Activated CD8-positive, alpha-beta T cell treated with anti-CD3 and anti-CD28 coated beads, Interleukin-2, amount 10 ng/mL, durations not matched to agents 7 days and 5 days (primary cell): ENCODE results near the gene SOX8. TPM values are rescaled to one million over a fixed set of nuclear protein-coding genes. Genes with fewer than 3 reads are reported as not detected.

Experiments used
- ATAC-seq: fragments of 150-1000 bp; cut with Tn5 transposase; one replicate; pipeline ENCODE4 v1.10.0; 2021; ENCODE audit warnings: moderate library complexity
- CTCF ChIA-PET: fragments of 350-600 bp; sonication (Branson Sonifier 250); formaldehyde crosslinking; loops from one replicate; lab custom pipeline; 2021; ENCODE audit warnings: antibody characterized with exemption; lab: Charles Lee
- POLR2A ChIA-PET: fragments of 350-600 bp; sonication (Branson Sonifier 250); formaldehyde crosslinking; loops from one replicate; lab custom pipeline; 2021; ENCODE audit warnings: antibody characterized with exemption; lab: Charles Lee
- DNase-seq: peaks from one replicate; pipeline ENCODE4 v3.0.0-alpha.2; 2020
- H3K27ac Mint-ChIP-seq: one replicate; pipeline ENCODE4 v1.8.0; 2021; ENCODE audit warnings: mild to moderate bottlenecking, mixed read lengths
- H3K27me3 Mint-ChIP-seq: one replicate; pipeline ENCODE4 v1.8.0; 2021; ENCODE audit warnings: low read depth, mixed read lengths
- H3K36me3 Mint-ChIP-seq: one replicate; pipeline ENCODE4 v1.8.0; 2021; ENCODE audit warnings: low read depth, mixed read lengths
- H3K4me1 Mint-ChIP-seq: one replicate; pipeline ENCODE4 v1.8.0; 2021; ENCODE audit warnings: low read depth, mixed read lengths
- H3K4me3 Mint-ChIP-seq: one replicate; pipeline ENCODE4 v1.8.0; 2021; ENCODE audit warnings: mild to moderate bottlenecking, mixed read lengths
- H3K9me3 Mint-ChIP-seq: one replicate; pipeline ENCODE4 v1.8.0; 2022; ENCODE audit warnings: mixed read lengths; ENCODE audit not compliant: insufficient read depth
- total RNA-seq, 2 experiments: library from RNA; stranded (reverse); gene quantifications; one replicate each; pipeline ENCODE4 v1.2.3, GENCODE V29; 2021

The SOX8 gene
- not detected for total RNA-seq

GRCh38 chr16:981695-982144, at the start of gene SOX8:
Gene SOX8 (plus strand): TSS chr16:981770. CDS start chr16:981923, 153 bp downstream.
- POLR2A ChIA-PET = interaction anchor here (0.8 kb wide), 1 partner anchor 14 kb away, joined by 5 read pairs; no protein-coding TSS in a partner anchor

GRCh38 chr16:932831-933330, 48.7 kb upstream of the SOX8 start:
- Mint-ChIP-seq H3K9me3 (no peaks in the 10 kb centered on the region), H3K4me3 (no peak overlapping the region), H3K4me1 (no peaks in the 10 kb centered on the region), H3K27ac (no peak overlapping the region), H3K27me3 (no peaks in the 10 kb centered on the region), H3K36me3 (no peaks in the 10 kb centered on the region)
- CTCF ChIA-PET = no interaction called here
- DNase-seq (no peak), ATAC-seq (no peak)
- POLR2A ChIA-PET = no interaction called here

More at GRCh38 chr16:981695-982144, at the start of gene SOX8:
- CTCF ChIA-PET = no interaction called here
- no peaks in the 10 kb centered on the region for H3K36me3 Mint-ChIP-seq
- no peak within 1 kb of the TSS for H3K27ac Mint-ChIP-seq
- no peaks in the 10 kb centered on the region for H3K9me3 Mint-ChIP-seq
- H3K27me3 Mint-ChIP-seq = peaks cover 29% of the 10 kb centered on the region
- peaks cover 2% of the 10 kb centered on the region for H3K4me1 Mint-ChIP-seq
- ATAC-seq (no peak), DNase-seq (no peak)
- H3K4me3 Mint-ChIP-seq = peak within 1 kb of the TSS; percentile 56

DNA sequence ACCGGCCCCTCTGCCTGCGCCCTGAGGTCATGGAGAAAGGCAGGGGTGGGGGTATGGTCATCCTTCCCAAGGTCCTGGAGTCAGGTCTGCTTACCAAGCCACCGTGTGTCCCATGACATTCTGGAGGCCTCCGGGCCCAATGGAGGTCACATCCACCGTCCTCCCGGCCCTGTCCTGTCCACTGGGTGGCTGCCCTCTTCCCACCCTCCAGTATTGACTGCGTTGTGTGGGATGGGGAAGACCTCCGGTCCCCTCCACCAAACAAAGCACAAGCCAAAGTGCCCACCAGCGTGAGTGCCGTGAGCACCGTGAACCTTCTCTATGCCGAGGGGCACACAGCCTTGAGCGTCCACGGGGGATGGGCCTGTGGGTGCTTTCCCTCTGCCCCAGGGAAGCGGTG, 48.0 kb upstream of the SOX8 start:
- Mint-ChIP-seq H3K27me3 (no peaks in the 10 kb centered on the region), H3K36me3 (no peaks in the 10 kb centered on the region), H3K4me3 (no peak overlapping the region), H3K4me1 (no peaks in the 10 kb centered on the region), H3K9me3 (no peaks in the 10 kb centered on the region), H3K27ac (no peak overlapping the region)
- ATAC-seq = no peak
- no peak for DNase-seq
- CTCF ChIA-PET = no interaction called here
- POLR2A ChIA-PET = no interaction called here

GRCh38 chr16:934178-934577, 47.4 kb upstream of the SOX8 start:
- POLR2A ChIA-PET = no interaction called here
- no peaks in the 10 kb centered on the region for H3K9me3 Mint-ChIP-seq
- DNase-seq = no peak

GRCh38 chr16:935684-936083, 45.9 kb upstream of the SOX8 start:
- no peak for DNase-seq
- H3K27me3 Mint-ChIP-seq = no peaks in the 10 kb centered on the region
- H3K4me1 Mint-ChIP-seq = peaks cover under 1% of the 10 kb centered on the region
- ATAC-seq = no peak
- H3K4me3 Mint-ChIP-seq = no peak overlapping the region
- no peaks in the 10 kb centered on the region for H3K9me3 Mint-ChIP-seq
- peaks cover under 1% of the 10 kb centered on the region for H3K36me3 Mint-ChIP-seq
- CTCF ChIA-PET = no interaction called here
- POLR2A ChIA-PET = no interaction called here
- H3K27ac Mint-ChIP-seq = no peak overlapping the region

More at GRCh38 chr16:934178-934577, 47.4 kb upstream of the SOX8 start:
- ATAC-seq = no peak
- Mint-ChIP-seq H3K27ac (no peak overlapping the region), H3K4me1 (no peaks in the 10 kb centered on the region), H3K27me3 (no peaks in the 10 kb centered on the region), H3K4me3 (no peak overlapping the region), H3K36me3 (no peaks in the 10 kb centered on the region)
- CTCF ChIA-PET = no interaction called here

DNA sequence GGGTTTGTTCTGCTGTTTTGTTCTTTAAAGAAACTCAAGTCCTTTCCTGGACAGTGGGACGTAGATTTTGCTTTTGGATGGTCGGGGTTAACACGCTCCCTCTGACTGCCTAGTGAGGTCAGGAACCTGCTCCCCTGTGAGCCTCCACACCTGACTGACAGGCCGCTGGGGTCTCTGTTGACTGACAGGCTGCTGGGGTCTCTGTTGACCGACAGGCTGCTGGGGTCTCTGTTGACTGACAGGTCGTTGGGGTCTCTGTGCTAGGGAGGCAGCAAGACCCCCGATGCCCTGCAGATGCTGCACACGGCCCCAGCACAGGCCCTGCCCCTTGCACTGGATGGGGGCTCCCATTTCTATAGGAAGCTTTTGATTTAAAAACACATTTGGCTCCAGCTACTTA, 44.3 kb upstream of the SOX8 start:
- ATAC-seq = no peak
- Mint-ChIP-seq H3K27ac (no peak overlapping the region), H3K4me3 (no peak overlapping the region), H3K4me1 (peaks cover 1% of the 10 kb centered on the region), H3K36me3 (peaks cover 13% of the 10 kb centered on the region), H3K27me3 (no peaks in the 10 kb centered on the region), H3K9me3 (peaks cover 7% of the 10 kb centered on the region)
- DNase-seq = no peak
- POLR2A ChIA-PET = interaction anchor here (0.6 kb wide), 1 partner anchor 273 kb away, joined by 3 read pairs; no protein-coding TSS in a partner anchor
- CTCF ChIA-PET = no interaction called here

DNA sequence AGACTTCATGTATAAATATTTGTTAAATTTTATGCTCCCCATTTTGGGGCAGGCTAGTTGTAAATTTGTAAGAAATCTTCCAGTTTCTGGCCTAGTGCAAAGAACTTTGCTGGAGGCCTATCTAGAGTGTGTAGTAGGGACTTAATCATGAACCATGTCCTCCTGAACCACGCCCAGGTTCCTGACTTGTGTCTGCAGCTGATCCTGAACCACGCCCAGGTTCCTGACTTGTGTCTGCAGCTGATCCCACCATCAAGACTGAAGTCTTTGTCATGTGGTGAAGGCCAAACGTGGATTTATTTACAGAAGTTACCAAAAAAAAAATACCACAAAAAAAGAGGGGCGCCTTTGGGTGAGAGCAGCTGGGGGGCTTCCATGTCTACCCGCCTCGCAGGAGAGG, 43.8 kb upstream of the SOX8 start:
- Mint-ChIP-seq H3K4me1 (peaks cover 1% of the 10 kb centered on the region), H3K27me3 (no peaks in the 10 kb centered on the region), H3K9me3 (peaks cover 10% of the 10 kb centered on the region), H3K36me3 (peaks cover 15% of the 10 kb centered on the region), H3K27ac (no peak overlapping the region), H3K4me3 (no peak overlapping the region)
- ChIA-PET CTCF (no interaction called here), POLR2A (interaction anchor here (0.6 kb wide), 1 partner anchor 273 kb away, joined by 3 read pairs; no protein-coding TSS in a partner anchor)
- DNase-seq = no peak
- no peak for ATAC-seq

DNA sequence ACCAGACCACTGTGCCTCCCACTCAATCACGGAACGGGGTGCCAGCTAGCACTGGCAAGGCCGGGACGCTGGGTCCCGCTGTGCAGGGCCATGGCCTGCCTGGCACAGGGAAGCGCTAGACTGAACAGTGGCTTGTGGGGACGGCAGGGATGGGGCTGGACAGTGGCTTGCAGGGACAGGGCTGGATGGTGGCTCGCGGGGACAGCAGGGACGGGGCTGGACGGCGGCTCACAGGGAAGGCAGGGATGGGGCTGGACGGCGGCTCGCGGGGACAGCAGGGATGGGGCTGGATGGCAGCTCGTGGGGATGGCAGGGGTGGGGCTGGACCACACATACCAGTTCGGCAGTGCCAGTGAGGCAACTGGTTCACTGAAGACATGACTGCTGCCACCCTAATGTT, 43.4 kb upstream of the SOX8 start:
- ATAC-seq (no peak), DNase-seq (no peak)
- Mint-ChIP-seq H3K27me3 (no peaks in the 10 kb centered on the region), H3K27ac (no peak overlapping the region), H3K9me3 (peaks cover 12% of the 10 kb centered on the region), H3K36me3 (peaks cover 16% of the 10 kb centered on the region), H3K4me3 (no peak overlapping the region), H3K4me1 (peaks cover 1% of the 10 kb centered on the region)
- CTCF ChIA-PET = no interaction called here
- POLR2A ChIA-PET = interaction anchor here (0.6 kb wide), 1 partner anchor 273 kb away, joined by 3 read pairs; no protein-coding TSS in a partner anchor

DNA sequence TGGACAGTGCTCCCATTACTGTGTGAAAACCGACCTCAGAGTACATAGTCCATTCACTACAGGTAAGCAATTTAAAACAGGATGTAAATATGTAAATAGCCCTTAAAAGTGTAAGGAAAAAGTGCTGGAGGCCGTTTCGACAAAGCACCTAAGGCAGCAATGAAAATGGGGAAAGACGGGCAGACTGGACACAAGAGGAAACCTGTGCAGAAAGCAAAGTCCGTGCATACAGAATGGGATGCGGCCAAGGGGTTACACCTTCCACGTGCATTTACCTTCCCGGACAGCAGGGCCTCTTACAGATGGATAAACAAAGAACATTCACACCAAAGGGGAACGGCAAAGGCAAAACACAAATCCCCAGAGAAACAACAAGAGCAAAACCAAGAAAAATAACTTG, 42.8 kb upstream of the SOX8 start:
- ATAC-seq = no peak
- peaks cover 12% of the 10 kb centered on the region for H3K9me3 Mint-ChIP-seq
- no peak overlapping the region for H3K4me3 Mint-ChIP-seq
- no peak overlapping the region for H3K27ac Mint-ChIP-seq
- H3K27me3 Mint-ChIP-seq = no peaks in the 10 kb centered on the region
- no peak for DNase-seq
- POLR2A ChIA-PET = no interaction called here
- H3K4me1 Mint-ChIP-seq = peaks cover 1% of the 10 kb centered on the region
- CTCF ChIA-PET = no interaction called here
- peaks cover 18% of the 10 kb centered on the region for H3K36me3 Mint-ChIP-seq

- H3K27ac Mint-ChIP-seq = no peak overlapping the region
- H3K4me1 Mint-ChIP-seq = peaks cover 1% of the 10 kb centered on the region
- DNase-seq (no peak), ATAC-seq (no peak)
- POLR2A ChIA-PET = no interaction called here
- H3K27me3 Mint-ChIP-seq = no peaks in the 10 kb centered on the region
- peaks cover 12% of the 10 kb centered on the region for H3K9me3 Mint-ChIP-seq
- H3K36me3 Mint-ChIP-seq = peaks cover 19% of the 10 kb centered on the region
- H3K4me3 Mint-ChIP-seq = no peak overlapping the region
- CTCF ChIA-PET = no interaction called here
These were observed 42.3 kb upstream of the SOX8 start for GRCh38 chr16:939311-939710.

DNA sequence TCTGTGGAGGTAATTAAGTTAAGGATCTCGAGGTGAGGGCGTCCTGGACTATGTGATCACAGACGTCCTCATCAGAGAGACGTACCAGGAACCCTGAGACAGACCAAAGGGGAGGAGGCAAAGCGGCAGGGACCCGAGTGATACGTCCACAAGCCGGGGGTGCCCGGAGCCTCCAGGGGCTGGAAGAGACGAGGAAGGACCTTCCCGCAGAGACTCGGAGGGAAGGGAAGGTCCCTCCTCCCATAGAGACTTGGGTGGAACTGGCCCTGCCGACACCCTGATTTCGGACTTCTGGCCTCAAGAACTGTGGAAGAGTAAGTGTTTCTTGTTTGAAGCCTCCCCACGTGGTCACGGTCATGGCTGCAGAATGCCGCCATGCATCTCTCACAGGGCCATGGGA, 41.6 kb upstream of the SOX8 start:
- POLR2A ChIA-PET = no interaction called here
- DNase-seq = no peak
- Mint-ChIP-seq H3K4me1 (peaks cover 1% of the 10 kb centered on the region), H3K4me3 (no peak overlapping the region), H3K36me3 (peaks cover 19% of the 10 kb centered on the region), H3K27me3 (no peaks in the 10 kb centered on the region), H3K27ac (no peak overlapping the region), H3K9me3 (peaks cover 12% of the 10 kb centered on the region)
- ATAC-seq = no peak
- CTCF ChIA-PET = no interaction called here

GRCh38 chr16:942436-943060, 39.0 kb upstream of the SOX8 start:
- Mint-ChIP-seq H3K4me3 (no peak overlapping the region), H3K4me1 (peaks cover 1% of the 10 kb centered on the region), H3K36me3 (peaks cover 24% of the 10 kb centered on the region), H3K27me3 (no peaks in the 10 kb centered on the region), H3K27ac (no peak overlapping the region), H3K9me3 (peaks cover 12% of the 10 kb centered on the region)
- ChIA-PET POLR2A (no interaction called here), CTCF (no interaction called here)
- DNase-seq (no peak), ATAC-seq (no peak)
